Sigmoid colon (tissue), 4 donors: ENCODE data around the gene SETBP1.
A peak's percentile ranks its signal among the peaks of the same experiment; 100 is the strongest.

Experiments
- CTCF ChIP-seq, 4 experiments: fragments of 450-650 bp in 3 of 4; fragments of 200-600 bp in 1 of 4; IDR thresholded peaks; one replicate each; pipeline ENCODE4 v1.5.1; 2016 to 2019; ENCODE audit warnings: antibody characterized with exemption in 4 of 4, mild to moderate bottlenecking in 3 of 4, moderate library complexity in 2 of 4
- EP300 ChIP-seq, 4 donors: sonication (generic); formaldehyde crosslinking; IDR thresholded peaks; one replicate each; pipeline ENCODE4 v1.6.1; 2017; ENCODE audit warnings: antibody characterized with exemption in 4 of 4
- POLR2A ChIP-seq, 2 donors: fragments of 450-650 bp; IDR thresholded peaks; one replicate each; pipeline ENCODE4 v1.6.1; 2016; ENCODE audit warnings: antibody characterized with exemption in 2 of 2, mild to moderate bottlenecking in 2 of 2, moderate library complexity in 2 of 2
- POLR2AphosphoS5 ChIP-seq, 4 donors: sonication (generic); formaldehyde crosslinking; IDR thresholded peaks; one replicate each; pipeline ENCODE4 v1.6.1; 2017; ENCODE audit warnings: antibody characterized with exemption in 4 of 4

GRCh38 chr18:44725300-44726058 is 44.8 kb downstream of the SETBP1 start:
- TF ChIP-seq POLR2A (IDR thresholded peaks at IDR 0.05) (no peak), CTCF (IDR thresholded peaks at IDR 0.05) (no peak), POLR2AphosphoS5 (IDR thresholded peaks at IDR 0.05) (peak in 2 of 4 donors; percentile 51 to 65), EP300 (IDR thresholded peaks at IDR 0.05) (peak in 1 of 4 donors; percentile 37)
